Tibial artery (tissue), 4 donors: ENCODE measurements around the gene TCEA2.

Experiments used
- DNase-seq, 2 donors: peaks; one replicate each; pipeline ENCODE4 v3.0.0-alpha.2; 2019
- H3K27ac ChIP-seq, 2 donors: fragments of 200-600 bp; sonication (generic) in 1 of 2; 1 replicate in 1 of 2; 2 replicates in 1 of 2; pipeline ENCODE4 v1.5.1; 2018 to 2019; ENCODE audit warnings: mild to moderate bottlenecking in 1 of 2
- H3K27me3 ChIP-seq, 2 donors: fragments of 200-600 bp; sonication (generic) in 1 of 2; one replicate each; pipeline versions ENCODE4 v1.5.1 to v1.6.0; 2016 to 2019
- H3K36me3 ChIP-seq, 3 donors: fragments of 200-600 bp; sonication (generic) in 2 of 3; one replicate each; pipeline ENCODE4 v1.5.1; 2016 to 2019; ENCODE audit warnings: mild to moderate bottlenecking in 2 of 3
- H3K4me1 ChIP-seq, 4 donors: fragments of 200-600 bp; sonication (generic) in 2 of 4; 1 replicate in 3 of 4; 2 replicates in 1 of 4; pipeline ENCODE4 v1.5.1; 2016 to 2019
- H3K4me3 ChIP-seq, 2 donors: fragments of 200-600 bp; sonication (generic) in 1 of 2; 1 replicate in 1 of 2; 2 replicates in 1 of 2; pipeline ENCODE4 v1.5.1; 2018 to 2019; ENCODE audit warnings: mild to moderate bottlenecking in 2 of 2
- H3K9me3 ChIP-seq, 3 donors: fragments of 200-600 bp; sonication (generic) in 1 of 3; one replicate each; pipeline ENCODE4 v1.5.1; 2016 to 2019
- intact Hi-C: fragments of 100-400 bp; cut with DNase I; formaldehyde crosslinking; loops from one replicate; pipeline ENCODE4 v1.15.0; 2023; ENCODE audit warnings: low total_unique reads
- TF ChIP-seq, protein P1 (sequence below), 2 experiments: fragments of 200-600 bp in 1 of 2; fragments of 450-650 bp in 1 of 2; IDR thresholded peaks; one replicate each; pipeline ENCODE4 v1.5.1; 2017 to 2019; ENCODE audit warnings: antibody characterized with exemption in 2 of 2, mild to moderate bottlenecking in 1 of 2, moderate library complexity in 1 of 2

Gene TCEA2

DNA sequence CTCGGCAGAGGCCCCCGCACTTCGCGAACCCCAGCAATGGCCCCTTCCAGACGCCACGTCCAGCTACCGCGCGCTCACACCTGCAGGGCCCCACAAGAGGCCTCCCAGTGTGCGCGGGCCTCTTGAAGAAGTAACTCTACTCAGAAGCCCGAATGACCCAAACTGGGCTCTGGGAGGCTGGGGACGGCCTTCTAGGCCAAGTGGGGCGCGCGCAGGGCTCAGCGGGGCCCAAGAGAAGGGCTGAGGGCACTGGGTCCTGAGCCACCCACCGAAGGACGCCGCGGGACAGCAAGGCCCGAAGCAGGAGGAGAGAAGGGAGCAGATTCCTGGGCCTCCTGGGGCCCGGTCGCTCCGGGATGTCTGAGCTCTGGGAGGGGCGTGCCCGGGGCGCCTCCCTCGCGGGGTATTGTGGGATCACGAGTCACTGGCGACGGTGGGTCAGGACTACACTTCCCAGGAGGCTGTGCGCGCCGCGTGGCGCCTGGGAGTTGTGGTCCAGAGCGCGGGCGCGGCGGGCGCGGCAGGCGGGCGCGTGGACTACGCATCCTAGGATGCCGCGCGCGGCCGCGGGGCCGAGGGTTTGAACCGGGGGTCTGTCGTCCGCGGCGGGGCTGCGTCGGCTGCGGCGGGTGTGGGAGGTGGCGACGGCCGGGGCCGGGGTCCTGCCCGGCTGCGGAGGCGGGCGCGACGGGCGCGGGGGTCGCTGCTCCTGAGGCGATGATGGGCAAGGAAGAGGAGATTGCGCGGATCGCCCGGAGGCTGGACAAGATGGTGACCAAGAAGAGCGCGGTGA lies at the start of gene TCEA2:
TCEA2 (plus strand) TSS at position 603 of the 793 bp plus-strand sequence; CDS start at position 718, 115 bp downstream.
- intact Hi-C loops = no loop called here
- peak; percentile 96 to 98 for DNase-seq
- TF ChIP-seq, protein P1, sequence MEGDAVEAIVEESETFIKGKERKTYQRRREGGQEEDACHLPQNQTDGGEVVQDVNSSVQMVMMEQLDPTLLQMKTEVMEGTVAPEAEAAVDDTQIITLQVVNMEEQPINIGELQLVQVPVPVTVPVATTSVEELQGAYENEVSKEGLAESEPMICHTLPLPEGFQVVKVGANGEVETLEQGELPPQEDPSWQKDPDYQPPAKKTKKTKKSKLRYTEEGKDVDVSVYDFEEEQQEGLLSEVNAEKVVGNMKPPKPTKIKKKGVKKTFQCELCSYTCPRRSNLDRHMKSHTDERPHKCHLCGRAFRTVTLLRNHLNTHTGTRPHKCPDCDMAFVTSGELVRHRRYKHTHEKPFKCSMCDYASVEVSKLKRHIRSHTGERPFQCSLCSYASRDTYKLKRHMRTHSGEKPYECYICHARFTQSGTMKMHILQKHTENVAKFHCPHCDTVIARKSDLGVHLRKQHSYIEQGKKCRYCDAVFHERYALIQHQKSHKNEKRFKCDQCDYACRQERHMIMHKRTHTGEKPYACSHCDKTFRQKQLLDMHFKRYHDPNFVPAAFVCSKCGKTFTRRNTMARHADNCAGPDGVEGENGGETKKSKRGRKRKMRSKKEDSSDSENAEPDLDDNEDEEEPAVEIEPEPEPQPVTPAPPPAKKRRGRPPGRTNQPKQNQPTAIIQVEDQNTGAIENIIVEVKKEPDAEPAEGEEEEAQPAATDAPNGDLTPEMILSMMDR (IDR thresholded peaks at IDR 0.05) = no peak
- no peaks in the 10 kb centered on the region for H3K36me3 ChIP-seq
- peaks cover 0 to 32% (median 23%) of the 10 kb centered on the region in 4 donors for H3K4me1 ChIP-seq
- H3K9me3 ChIP-seq = no peaks in the 10 kb centered on the region
- peak within 1 kb of the TSS; percentile 87 to 90 for H3K4me3 ChIP-seq
- H3K27me3 ChIP-seq = peaks cover 0 to 8% of the 10 kb centered on the region in 2 donors
- H3K27ac ChIP-seq = peak within 1 kb of the TSS; percentile 87 to 89

DNA sequence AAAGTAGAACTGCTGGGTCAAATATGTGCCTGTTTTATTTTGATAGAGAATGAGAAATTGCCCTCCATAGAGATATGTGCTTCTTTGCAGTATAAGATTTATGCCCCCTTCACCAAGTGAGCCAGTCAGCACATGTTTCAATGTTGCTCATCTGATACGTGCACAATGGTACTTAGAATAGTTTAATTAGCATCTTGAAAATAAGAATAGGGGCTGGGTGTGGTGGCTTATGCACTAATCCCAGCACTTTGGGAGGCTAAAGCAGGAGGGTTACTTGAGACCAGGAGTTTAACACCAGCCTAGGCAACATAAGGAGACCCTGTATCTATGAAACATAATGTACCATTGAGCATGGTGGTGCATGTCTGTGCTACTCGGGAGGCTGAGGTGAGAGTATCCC lies 47.4 kb upstream of the TCEA2 start:
- TF ChIP-seq, protein P1 (IDR thresholded peaks at IDR 0.05) = no peak
- Histone ChIP-seq H3K4me1 (no peaks in the 10 kb centered on the region), H3K36me3 (peaks cover 83 to 91% (median 85%) of the 10 kb centered on the region in 3 donors), H3K9me3 (no peaks in the 10 kb centered on the region), H3K27me3 (no peaks in the 10 kb centered on the region), H3K27ac (no peak overlapping the region), H3K4me3 (no peak overlapping the region)
- DNase-seq = no peak
- intact Hi-C loops = no loop called here

DNA sequence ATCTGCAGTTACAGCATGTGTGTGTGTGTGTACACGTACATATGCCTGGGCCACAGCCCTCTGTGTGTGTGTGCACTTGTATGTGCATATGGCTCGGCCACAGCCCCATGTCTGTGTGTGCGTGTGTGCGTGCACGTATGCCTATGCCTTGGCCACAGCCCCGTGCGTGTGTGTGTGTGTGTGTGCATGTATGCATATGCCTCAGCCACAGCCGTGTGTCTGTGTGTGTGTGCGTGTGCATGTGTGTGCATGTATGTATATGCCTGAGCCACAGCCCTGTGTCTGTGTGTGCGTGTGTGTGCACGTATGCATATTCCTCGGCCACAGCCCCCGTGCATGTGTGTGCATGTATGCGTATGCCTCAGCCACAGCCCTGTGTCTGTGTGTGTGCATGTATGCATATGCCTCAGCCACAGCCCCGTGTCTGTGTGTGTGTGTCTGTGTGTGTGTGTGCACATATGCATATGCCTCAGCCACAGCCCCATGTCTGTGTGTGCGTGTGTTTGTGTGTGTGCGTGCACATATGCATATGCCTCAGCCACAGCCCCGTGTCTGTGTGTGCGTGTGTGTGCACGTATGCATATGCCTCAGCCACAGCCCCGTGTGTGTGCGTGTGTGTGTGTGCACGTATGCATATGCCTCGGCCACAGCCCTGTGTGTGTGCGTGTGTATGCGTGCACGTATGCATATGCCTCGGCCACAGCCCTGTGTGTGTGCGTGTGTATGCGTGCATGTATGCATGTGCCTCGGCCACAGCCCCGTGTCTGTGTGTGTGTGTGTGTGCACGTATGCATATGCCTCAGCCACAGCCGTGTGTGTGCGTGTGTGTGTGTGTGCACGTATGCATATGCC lies 41.6 kb upstream of the TCEA2 start:
- no peaks in the 10 kb centered on the region for H3K27me3 ChIP-seq
- H3K27ac ChIP-seq = no peak overlapping the region
- peaks cover 92 to 100% (median 97%) of the 10 kb centered on the region in 3 donors for H3K36me3 ChIP-seq
- no peak for DNase-seq
- intact Hi-C loops = no loop called here
- no peaks in the 10 kb centered on the region for H3K9me3 ChIP-seq
- H3K4me3 ChIP-seq = no peak overlapping the region
- TF ChIP-seq, protein P1 (IDR thresholded peaks at IDR 0.05) = no peak
- no peaks in the 10 kb centered on the region for H3K4me1 ChIP-seq

DNA sequence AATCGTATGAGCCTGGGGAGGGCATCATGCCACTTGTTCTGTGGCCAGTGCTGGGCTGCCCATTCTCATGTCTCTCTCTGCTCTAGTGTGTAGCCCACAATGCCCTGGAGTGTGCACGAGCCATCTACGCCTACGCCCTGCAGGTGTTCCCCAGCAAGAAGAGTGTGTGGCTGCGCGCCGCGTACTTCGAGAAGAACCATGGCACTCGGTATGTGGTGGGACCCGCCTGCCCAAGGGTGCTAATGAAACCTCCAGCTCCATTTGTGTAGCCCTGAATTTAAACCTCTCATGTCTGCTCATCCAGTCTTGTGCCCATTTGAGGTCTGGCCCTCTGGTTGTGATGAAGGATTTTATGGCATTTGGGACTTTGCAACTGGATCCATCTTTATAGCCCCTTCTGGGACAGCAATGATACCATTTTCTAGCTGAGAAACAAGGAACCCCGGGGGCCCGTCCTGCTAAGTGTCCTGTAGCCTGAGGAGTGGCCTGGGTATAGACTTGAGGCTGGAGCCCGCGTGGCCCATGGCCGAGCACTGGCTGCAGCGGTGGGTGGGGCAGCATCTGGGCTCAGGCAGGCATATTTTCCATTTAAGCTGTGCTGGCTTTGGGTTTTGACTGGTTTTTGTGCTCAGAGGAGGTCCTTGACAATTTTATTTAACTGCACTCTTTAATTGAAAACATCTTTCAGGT lies 40.2 kb upstream of the TCEA2 start:
- TF ChIP-seq, protein P1 (IDR thresholded peaks at IDR 0.05) = no peak
- no peak for DNase-seq
- Histone ChIP-seq H3K4me3 (no peak overlapping the region), H3K9me3 (no peaks in the 10 kb centered on the region), H3K36me3 (peaks cover 92 to 100% (median 97%) of the 10 kb centered on the region in 3 donors), H3K4me1 (no peaks in the 10 kb centered on the region), H3K27me3 (no peaks in the 10 kb centered on the region), H3K27ac (no peak overlapping the region)
- intact Hi-C loops = no loop called here

DNA sequence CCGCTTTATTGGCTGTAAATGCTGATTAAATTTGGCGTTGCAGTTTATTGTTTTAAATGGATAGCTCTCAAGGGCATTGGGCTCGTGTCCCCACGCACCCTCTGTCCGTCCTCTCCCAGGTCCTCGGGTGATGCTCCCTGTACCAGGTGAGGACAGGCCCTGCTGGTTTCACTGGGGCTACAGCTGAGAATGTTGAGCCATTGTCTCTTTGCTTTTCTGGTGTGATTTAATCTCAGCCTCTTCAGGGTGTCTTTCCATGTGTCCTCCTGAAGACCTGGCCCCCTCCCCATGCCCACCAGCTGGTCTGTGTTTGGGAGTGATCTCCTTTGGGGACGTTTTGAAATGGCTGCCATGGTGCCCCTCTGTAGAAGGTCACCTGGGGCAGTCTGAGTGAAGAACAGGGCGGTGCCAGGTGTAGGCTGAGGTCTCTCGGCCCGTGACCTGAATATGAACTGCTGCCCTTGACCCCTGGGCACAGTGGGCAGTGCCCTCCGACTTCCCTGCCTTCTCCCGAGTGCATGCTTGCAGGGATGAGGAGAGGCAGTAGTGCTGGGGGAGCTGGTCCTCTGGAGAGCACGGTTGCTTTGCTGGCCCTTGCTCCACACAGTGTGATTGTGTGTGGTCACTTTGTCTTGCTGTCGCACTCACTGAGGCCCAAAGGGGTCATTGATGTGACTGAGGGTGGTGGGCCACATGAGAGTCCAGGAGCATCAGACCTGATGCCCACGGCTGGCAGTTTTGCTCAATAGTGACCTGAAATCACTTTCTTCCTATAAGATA lies 39.4 kb upstream of the TCEA2 start:
- H3K36me3 ChIP-seq = peaks cover 92 to 100% (median 97%) of the 10 kb centered on the region in 3 donors

More for the DNA sequence above, 39.4 kb upstream of the TCEA2 start:
- no peaks in the 10 kb centered on the region for H3K9me3 ChIP-seq
- TF ChIP-seq, protein P1 (IDR thresholded peaks at IDR 0.05) = no peak
- H3K27me3 ChIP-seq = no peaks in the 10 kb centered on the region
- no peaks in the 10 kb centered on the region for H3K4me1 ChIP-seq
- intact Hi-C loops = no loop called here
- no peak for DNase-seq
- no peak overlapping the region for H3K27ac ChIP-seq
- H3K4me3 ChIP-seq = no peak overlapping the region
